ENCODE measurements around the gene AKAP14. TPM values are rescaled to one million over a fixed set of nuclear protein-coding genes. Genes with fewer than 3 reads are reported as not detected.
"Not testable (repeated sequence)": the region's sequence is repeated elsewhere in the genome, so short reads cannot be mapped to it uniquely, and the experiment has no call there.

The AKAP14 gene
- total RNA-seq, 1 donor from 2014 or later = not detected

GRCh38 chrX:119960625-119961024 is 64.9 kb downstream of the AKAP14 start:
- H3K9me3 Mint-ChIP-seq (ENCODE audit: unreplicated experiment) = no peaks in the 10 kb centered on the region
- H3K36me3 Mint-ChIP-seq (ENCODE audit: low read depth, unreplicated experiment) = no peaks in the 10 kb centered on the region
- no peak overlapping the region for H3K4me3 Mint-ChIP-seq (ENCODE audit: unreplicated experiment)
- H3K27ac Mint-ChIP-seq (ENCODE audit: unreplicated experiment) = no peak overlapping the region
- no peaks in the 10 kb centered on the region for H3K27me3 Mint-ChIP-seq (ENCODE audit: unreplicated experiment)
- DNase-seq (ENCODE audit: low spot score) = no peak
- no peak for TF ChIP-seq CTCF (IDR thresholded peaks at IDR 0.05; ENCODE audit: unreplicated experiment)
- no peaks in the 10 kb centered on the region for H3K4me1 Mint-ChIP-seq (ENCODE audit: unreplicated experiment)

- not testable (repeated sequence) for H3K27me3 Mint-ChIP-seq (ENCODE audit: unreplicated experiment); H3K27ac Mint-ChIP-seq (ENCODE audit: unreplicated experiment); H3K9me3 Mint-ChIP-seq (ENCODE audit: unreplicated experiment); H3K36me3 Mint-ChIP-seq (ENCODE audit: low read depth, unreplicated experiment); H3K4me3 Mint-ChIP-seq (ENCODE audit: unreplicated experiment); DNase-seq (ENCODE audit: low spot score); H3K4me1 Mint-ChIP-seq (ENCODE audit: unreplicated experiment)
Measured at GRCh38 chrX:119966837-119967236, 71.1 kb downstream of the AKAP14 start.

Other genes with a start within 250 kb of the AKAP14 start
- gene SEPTIN6, start 202.7 kb upstream of the AKAP14 start, total RNA-seq (ENCODE audit: unreplicated experiment) = 19.8 TPM
- gene SOWAHD, start 137.3 kb upstream of the AKAP14 start, total RNA-seq (ENCODE audit: unreplicated experiment) = not detected
- 1,381 TPM for gene RPL39, start 104.3 kb upstream of the AKAP14 start, total RNA-seq (ENCODE audit: unreplicated experiment)
- gene UPF3B, start 42.9 kb upstream of the AKAP14 start, total RNA-seq (ENCODE audit: unreplicated experiment) = 11.8 TPM
- 16.7 TPM for gene RNF113A, start 24.2 kb upstream of the AKAP14 start, total RNA-seq (ENCODE audit: unreplicated experiment)
- 95.0 TPM for gene NDUFA1, start 24.1 kb upstream of the AKAP14 start, total RNA-seq (ENCODE audit: unreplicated experiment)
- gene NKAP, start 47.9 kb downstream of the AKAP14 start, total RNA-seq (ENCODE audit: unreplicated experiment) = 7.5 TPM
- not detected for gene RHOXF2B, start 181.8 kb downstream of the AKAP14 start, total RNA-seq (ENCODE audit: unreplicated experiment)
- not detected for gene RHOXF1, start 220.0 kb downstream of the AKAP14 start, total RNA-seq (ENCODE audit: unreplicated experiment)